Activated CD4-positive, CD25-positive, alpha-beta regulatory T cell (primary cell): ENCODE data around the gene RNF2.
"Not testable (repeated sequence)": the region's sequence is repeated elsewhere in the genome, so short reads cannot be mapped to it uniquely, and the experiment has no call there.

ENCODE experiments used
- DNase-seq, 4 experiments: peaks; one replicate each; lab custom pipeline; 2025; lab: John Stamatoyannopoulos, UW

RNF2 gene

DNA sequence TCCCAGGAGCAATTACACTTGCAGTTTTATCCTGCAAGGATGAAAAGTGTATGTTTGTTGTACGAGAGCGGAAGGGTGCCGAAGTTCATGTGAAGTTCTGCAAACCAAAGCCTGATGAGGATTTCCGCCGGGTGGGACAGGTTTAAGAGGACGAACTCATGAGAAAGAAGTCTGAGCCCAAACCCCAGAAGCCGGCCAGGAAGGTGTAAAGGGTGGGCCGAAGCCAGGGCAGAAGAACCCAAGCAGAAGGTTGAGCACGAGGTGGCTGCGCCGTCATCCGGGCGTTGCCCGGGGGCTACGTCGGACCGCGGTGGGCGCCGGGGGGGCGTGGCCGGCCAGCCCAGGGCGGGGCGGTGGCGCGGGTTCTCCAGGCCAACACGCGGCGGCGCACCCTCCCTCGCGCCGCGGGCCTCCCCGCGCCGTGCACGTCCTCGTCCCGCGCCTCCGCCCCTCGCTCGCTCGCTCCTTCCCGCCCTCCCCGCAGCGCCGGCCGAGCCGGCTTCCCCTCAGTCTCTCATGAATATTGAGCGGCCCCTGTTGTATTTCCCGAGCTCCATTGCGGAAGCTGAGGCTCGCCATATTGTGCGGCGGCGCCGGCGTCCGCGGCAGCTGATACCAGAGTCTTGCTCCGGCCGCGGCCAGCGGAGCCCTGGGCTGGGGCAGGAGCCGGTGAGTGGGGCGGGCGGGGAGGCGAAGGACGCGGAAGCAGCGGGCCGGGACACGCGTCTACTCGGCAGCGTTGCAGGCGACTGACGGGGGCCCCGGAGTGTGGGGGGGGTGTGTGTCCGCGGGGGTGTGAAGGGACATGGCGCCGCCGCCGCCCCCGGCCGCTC lies at the start of gene RNF2:
RNF2 (plus strand) TSS at position 578 of the 833 bp plus-strand sequence. CDS start 41,996 bp downstream, outside the sequence.
- DNase-seq: peak; percentile 40 to 70 (median 61)

GRCh38 chr1:184999974-185000373 lies 45.4 kb upstream of the RNF2 start:
- not testable (repeated sequence) for DNase-seq

DNA sequence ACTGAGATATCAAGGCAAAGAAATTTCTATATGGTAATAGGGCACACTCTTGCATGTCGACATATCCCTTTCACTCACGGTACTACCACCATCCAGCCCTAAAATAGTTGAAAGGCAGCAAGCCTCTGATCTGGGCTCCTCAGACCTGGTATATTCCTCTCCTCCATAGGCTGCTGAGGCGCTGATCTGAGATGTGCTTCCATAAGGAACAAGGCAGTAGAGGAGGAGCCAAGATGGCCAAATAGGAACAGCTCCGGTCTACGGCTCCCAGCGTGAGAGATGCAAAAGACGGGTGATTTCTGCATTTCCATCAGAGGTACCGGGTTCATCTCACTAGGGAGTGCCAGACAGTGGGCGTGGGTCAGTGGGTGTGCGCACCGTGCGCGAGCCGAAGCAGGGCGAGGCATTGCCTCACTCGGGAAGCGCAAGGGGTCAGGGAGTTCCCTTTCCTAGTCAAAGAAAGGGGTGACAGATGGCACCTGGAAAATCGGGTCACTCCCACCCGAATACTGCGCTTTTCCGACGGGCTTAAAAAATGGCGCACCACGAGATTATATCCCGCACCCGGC lies 44.0 kb upstream of the RNF2 start:
- not testable (repeated sequence) for DNase-seq

DNA sequence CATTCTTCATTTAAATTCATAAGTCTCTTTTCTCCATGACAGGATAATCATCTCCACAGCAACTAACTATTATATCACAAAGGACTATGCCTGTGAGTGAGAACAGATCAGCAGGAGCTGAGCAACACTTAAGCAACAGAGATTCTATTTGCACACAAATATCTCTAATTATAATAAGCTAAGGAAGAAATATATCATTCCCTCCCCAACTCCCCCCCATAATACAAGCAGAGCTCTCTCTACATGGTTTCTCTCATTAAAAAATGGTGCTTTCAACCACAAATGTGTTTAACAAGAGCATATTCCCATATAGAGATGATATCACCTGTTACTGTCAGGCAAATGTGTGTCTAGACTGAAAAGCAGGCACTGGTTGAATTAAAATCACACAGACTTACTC lies 36.5 kb upstream of the RNF2 start:
- no peak for DNase-seq

- DNase-seq: no peak
Measured at GRCh38 chr1:185010361-185010760, 35.0 kb upstream of the RNF2 start.

- DNase-seq: no peak
Measured at GRCh38 chr1:185014941-185015340, 30.4 kb upstream of the RNF2 start.

GRCh38 chr1:185015631-185016030 lies 29.7 kb upstream of the RNF2 start:
- no peak for DNase-seq

DNA sequence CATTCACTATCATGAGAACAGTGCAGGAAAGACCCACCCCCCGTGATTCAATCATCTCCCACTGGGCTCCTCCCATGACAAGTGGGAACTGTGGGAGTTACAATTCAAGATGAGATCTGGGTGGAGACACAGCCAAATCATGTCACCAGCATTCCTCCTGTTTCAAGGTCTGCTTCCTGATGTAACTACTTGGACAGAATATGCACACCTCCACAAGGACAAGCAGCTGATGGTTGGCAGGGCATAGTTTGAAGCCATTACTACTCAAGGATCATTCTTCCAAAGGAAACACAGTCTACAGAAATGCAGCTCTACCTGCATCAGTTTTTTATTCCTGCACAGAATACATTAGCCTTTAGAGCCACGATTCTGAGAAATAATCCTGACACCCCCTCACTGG lies 28.5 kb upstream of the RNF2 start:
- DNase-seq: no peak

DNA sequence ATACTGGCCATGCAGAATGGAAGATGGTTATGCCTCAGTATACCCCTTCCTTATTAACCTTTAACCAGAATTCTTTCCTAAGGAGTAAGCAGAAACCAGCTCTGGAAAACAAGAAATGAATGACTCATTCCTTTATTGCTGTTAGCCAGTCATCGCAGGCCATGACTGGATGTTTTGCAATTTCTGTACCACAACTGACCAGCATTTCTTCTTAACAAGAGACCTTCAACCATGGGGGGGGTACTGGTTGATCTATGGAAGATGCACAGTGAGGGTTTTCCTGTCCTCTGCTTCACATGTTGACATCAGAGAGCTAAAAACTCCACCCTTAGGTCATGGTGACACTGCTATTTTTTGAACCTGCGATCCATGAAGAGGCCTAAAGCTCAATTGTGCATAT lies 28.0 kb upstream of the RNF2 start:
- DNase-seq: no peak

DNA sequence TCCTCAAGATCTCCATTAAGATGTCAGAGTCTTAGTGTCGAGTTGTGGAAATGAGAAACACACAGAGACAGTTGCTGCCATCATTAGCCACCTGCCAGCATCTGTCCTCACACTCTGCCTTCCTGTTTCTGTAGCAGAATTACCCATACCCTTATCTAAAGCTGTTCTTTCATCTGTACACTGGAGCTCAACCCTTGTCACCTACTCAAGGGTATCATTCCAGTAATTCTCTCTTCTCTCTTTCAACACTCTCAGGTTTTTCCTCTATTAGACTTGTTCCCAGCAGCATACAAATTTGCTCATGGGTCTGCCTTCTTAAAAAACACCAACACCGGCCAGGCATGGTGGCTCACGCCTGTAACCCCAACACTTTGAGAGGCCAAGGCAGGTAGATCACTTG lies 27.4 kb upstream of the RNF2 start:
- DNase-seq: no peak

GRCh38 chr1:185027252-185027882 lies 18.0 kb upstream of the RNF2 start:
- DNase-seq: no peak

DNA sequence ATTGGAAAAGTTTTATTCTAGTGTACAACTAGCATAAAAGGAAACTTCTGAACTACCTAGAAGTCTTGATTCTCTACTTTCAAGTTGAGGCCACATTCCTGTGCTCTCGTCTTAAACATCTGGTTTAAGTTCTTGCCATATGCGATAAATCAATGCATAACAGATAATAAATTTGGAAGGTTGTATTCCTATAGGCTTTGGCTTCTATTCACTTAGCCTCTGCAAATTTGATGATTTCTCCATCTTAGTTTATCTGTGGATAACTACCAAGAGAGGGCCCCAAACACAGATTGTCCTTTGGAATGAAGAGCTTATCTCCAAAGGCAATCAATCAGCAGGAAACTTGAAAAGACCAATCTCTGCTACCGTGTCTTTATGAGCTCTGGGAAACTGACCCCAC lies 11.7 kb upstream of the RNF2 start:
- DNase-seq: no peak

DNA sequence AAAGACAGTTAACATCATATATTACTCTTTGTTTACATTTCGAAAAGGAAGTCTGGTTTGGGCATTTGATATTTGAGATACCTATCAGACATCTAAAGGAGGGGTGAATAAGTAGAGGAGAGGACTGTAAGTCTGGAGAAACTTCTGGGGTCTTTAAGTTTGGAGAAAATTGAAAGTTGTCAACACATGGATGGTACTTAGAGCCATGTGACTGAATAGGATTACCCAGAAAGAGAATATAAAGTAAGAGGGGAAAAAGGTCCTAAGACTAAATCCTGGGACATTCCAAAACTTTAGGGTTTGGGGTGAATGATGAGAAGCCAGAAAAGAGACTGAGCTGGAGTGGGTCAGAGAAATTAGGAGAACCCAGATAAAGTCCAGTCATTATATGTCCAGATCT lies 10.1 kb upstream of the RNF2 start:
- DNase-seq: no peak

DNA sequence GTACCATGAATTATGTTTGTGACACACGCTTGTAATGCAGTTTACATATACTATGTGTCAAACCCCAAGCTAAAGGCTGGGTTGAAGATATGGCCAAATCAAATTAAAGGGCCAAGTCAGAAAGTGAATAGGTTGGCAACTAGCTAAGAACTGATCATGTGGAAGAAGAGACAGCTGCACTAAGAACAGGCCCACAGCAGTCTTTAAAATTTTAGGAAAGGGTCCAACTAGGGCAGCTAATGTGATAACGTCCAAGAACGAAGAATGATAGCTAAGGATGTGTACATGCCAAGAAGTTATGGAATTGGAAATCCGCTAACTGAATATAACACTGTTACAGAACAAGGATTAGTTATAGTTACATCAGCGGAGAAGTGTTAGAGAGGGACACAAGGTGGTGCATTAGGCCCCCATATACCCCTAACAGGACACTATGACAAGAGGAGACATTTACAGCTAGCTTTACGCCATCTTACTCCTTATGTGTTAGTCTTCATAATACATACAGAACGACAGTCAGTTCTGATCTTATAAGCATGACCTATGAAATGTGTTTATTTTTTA lies 6.5 kb upstream of the RNF2 start:
- DNase-seq: no peak

GRCh38 chr1:185039726-185040407 lies 5.5 kb upstream of the RNF2 start:
- DNase-seq: no peak

DNA sequence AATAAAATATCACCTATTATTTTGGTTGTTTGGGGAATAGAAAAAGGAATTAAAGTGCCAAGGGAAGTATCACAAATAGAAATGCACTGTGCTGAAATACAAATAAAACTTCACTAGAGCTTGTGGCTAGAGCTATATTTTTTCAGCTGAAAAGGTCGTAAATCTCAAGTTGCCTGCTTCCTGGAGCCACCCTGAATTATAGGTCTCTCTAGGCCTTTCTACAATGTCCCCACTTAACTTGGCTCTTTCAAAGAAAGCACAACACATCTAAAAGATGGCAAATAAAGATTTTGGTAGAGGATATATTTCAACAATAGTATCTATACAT lies 5.0 kb upstream of the RNF2 start:
- DNase-seq: no peak

- DNase-seq: no peak
Measured at GRCh38 chr1:185041742-185042141, 3.6 kb upstream of the RNF2 start.

GRCh38 chr1:185042737-185043136 lies 2.6 kb upstream of the RNF2 start:
- no peak for DNase-seq

GRCh38 chr1:185044387-185044786 lies 971 bp upstream of the RNF2 start:
- no peak for DNase-seq

DNA sequence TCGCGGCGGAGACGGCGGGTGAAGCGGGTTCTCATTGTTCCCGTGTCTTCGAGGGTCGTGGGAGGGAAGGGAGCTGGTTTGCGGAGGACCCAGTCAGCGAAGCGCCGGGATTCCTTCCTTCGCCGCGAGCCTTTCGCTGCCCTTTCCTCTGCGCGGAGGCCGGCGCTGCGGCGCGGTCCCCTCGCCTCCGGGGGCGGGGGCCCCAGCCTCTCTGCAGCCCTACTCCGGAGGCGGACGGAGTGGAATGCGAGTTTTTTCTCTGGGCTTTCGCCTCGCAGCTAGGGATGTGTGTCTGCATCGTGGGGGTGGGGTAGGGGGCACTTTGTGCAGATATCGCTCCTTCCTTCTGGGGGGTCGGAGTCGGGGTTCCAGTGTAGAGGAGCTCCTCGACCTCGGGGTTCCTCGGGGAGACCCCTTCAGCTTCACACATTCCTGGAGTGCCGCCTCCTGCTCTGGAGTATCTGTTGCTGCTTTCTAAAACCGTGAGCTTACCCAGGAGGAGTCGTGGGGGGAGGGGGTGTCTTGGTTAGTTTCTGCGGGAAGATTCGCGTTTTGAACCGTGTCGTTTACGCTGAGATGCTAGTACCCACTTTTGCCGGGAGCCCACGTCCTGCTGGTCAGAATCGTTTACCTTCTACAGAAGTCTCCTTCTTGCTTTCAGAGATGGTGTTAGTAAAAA lies 595 bp downstream of the RNF2 start:
- DNase-seq: peak in 2 of 4 experiments; percentile 4 to 14

GRCh38 chr1:185046668-185047067 lies 1.3 kb downstream of the RNF2 start:
- DNase-seq: no peak

GRCh38 chr1:185049670-185050069 lies 4.3 kb downstream of the RNF2 start:
- no peak for DNase-seq
